Neural cell (in vitro differentiated cells): ENCODE data around the gene LRIG1.

Experiments
- EZH2 ChIP-seq: fragments of 200-600, 300-800 bp; shearing (Covaris generic), sonication (generic); IDR thresholded peaks from 2 replicates; pipeline ENCODE4 v1.6.1; 2014; ENCODE audit warnings: antibody characterized with exemption, low read length, borderline replicate concordance, mild to moderate bottlenecking; ENCODE audit not compliant: insufficient read depth, poor library complexity, severe bottlenecking
- POLR2AphosphoS5 ChIP-seq: IDR thresholded peaks from 2 replicates; pipeline ENCODE4 v1.6.1; 2012
- RAD21 ChIP-seq: fragments of 450-650 bp; conservative IDR thresholded peaks from 2 replicates; pipeline ENCODE4 v1.6.1; 2014; ENCODE audit warnings: antibody characterized with exemption, mild to moderate bottlenecking, moderate library complexity
- TF ChIP-seq, protein P1 (sequence below): fragments of 450-650 bp; IDR thresholded peaks from 2 replicates; pipeline ENCODE4 v1.5.1; 2014; ENCODE audit warnings: antibody characterized with exemption, mild to moderate bottlenecking, moderate library complexity; ENCODE audit not compliant: poor library complexity, severe bottlenecking

DNA sequence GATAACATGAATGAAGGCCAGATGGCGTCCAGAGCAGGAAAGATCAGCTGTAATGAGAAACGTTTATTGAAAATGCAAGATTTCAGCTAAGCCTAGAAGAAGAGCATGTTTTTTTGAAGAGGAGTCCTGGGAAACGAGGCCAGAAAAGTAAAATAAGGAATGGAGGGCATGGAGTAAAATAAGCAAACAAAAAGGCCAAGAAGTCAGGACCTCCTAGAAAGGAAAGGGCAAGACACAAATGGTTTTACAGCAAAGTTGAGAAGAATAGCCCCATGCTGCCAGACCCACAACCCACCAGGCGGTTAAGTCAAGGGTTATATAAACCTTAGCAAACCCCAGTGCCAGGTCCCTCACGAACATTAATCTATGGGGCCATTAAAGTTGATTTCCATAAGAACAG is 30.5 kb downstream of the LRIG1 start:
- TF ChIP-seq EZH2 (no peak), POLR2AphosphoS5 (no peak), RAD21 (no peak)
- TF ChIP-seq, protein P1, sequence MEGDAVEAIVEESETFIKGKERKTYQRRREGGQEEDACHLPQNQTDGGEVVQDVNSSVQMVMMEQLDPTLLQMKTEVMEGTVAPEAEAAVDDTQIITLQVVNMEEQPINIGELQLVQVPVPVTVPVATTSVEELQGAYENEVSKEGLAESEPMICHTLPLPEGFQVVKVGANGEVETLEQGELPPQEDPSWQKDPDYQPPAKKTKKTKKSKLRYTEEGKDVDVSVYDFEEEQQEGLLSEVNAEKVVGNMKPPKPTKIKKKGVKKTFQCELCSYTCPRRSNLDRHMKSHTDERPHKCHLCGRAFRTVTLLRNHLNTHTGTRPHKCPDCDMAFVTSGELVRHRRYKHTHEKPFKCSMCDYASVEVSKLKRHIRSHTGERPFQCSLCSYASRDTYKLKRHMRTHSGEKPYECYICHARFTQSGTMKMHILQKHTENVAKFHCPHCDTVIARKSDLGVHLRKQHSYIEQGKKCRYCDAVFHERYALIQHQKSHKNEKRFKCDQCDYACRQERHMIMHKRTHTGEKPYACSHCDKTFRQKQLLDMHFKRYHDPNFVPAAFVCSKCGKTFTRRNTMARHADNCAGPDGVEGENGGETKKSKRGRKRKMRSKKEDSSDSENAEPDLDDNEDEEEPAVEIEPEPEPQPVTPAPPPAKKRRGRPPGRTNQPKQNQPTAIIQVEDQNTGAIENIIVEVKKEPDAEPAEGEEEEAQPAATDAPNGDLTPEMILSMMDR = no peak
